H1 (cell line): Measurements from ENCODE around the gene MAFG. TPM values are rescaled to one million over a fixed set of nuclear protein-coding genes. Genes with fewer than 3 reads are reported as not detected.

ENCODE experiments used
- ASH2L ChIP-seq: fragments of 200-600, 300-600 bp; sonication (generic); IDR thresholded peaks from one replicate; pipeline ENCODE4 v1.7.1; 2017; ENCODE audit warnings: low read length
- BCL11A ChIP-seq, 2 experiments: IDR thresholded peaks; one replicate each; pipeline ENCODE4 v1.6.1; 2011; ENCODE audit warnings: low read depth in 2 of 2, low read length in 2 of 2, mild to moderate bottlenecking in 2 of 2
- EP300 ChIP-seq, 2 experiments: IDR thresholded peaks; 1 replicate in 1 of 2; 2 replicates in 1 of 2; pipeline ENCODE4 v1.6.1; 2011 to 2012; ENCODE audit warnings: low read depth in 2 of 2, low read length in 2 of 2, mild to moderate bottlenecking in 2 of 2, borderline replicate concordance in 1 of 2, inconsistent platforms in 1 of 2, moderate library complexity in 1 of 2
- GTF2F1 ChIP-seq: IDR thresholded peaks from 2 replicates; pipeline ENCODE4 v1.6.1; 2012; ENCODE audit warnings: low read depth, low read length, improper control_type of control experiment, borderline replicate concordance
- TBP ChIP-seq: IDR thresholded peaks from 2 replicates; pipeline ENCODE4 v1.6.1; 2011; ENCODE audit warnings: low read depth, low read length, improper control_type of control experiment
- TEAD4 ChIP-seq: IDR thresholded peaks from 2 replicates; pipeline ENCODE4 v1.6.1; 2012; ENCODE audit warnings: low read depth, low read length, inconsistent platforms, mixed read lengths
- ZNF274 ChIP-seq: IDR thresholded peaks from 2 replicates; pipeline ENCODE4 v1.7.0; 2012; ENCODE audit warnings: low read length, borderline replicate concordance; ENCODE audit errors: extremely low read depth
- polyA plus RNA-seq, 7 experiments: library from polyadenylated mRNA; depleted of rRNA in 3 of 7; stranded (reverse) in 5 of 7; unstranded in 2 of 7; fragments of >200 nt in 5 of 7; fragments of 200-250 nt in 2 of 7; gene quantifications; 1 replicate in 5 of 7; 2 replicates in 1 of 7; 4 replicates in 1 of 7; pipeline versions ENCODE4 v1.2.1 to v1.2.3, GENCODE V29; 2011 to 2013; ENCODE audit warnings: missing spikeins in 2 of 7, mixed read lengths in 2 of 7
- total RNA-seq: library from RNA; stranded (reverse); fragmentation: NEBNext Ultra II Directional; extraction: Animal tissue kit (Norgen Biotek cat#: 25700); gene quantifications from 2 replicates; pipeline ENCODE4 v1.2.1, GENCODE V29; 2021
- TF ChIP-seq, protein P1 (sequence below): fragments of 300-600 bp; sonication (generic); IDR thresholded peaks from 2 replicates; pipeline ENCODE4 v1.7.1; 2012; ENCODE audit warnings: low read length, moderate library complexity, mild to moderate bottlenecking, inconsistent platforms; ENCODE audit not compliant: insufficient replicate concordance
- TF ChIP-seq, protein P2 (sequence below): IDR thresholded peaks from 2 replicates; pipeline ENCODE4 v1.6.1; 2012; ENCODE audit warnings: inconsistent platforms

MAFG gene
- total and polyA plus RNA-seq, 2 of the 8 experiments (the other 6 are each of a cell fraction or from before 2014, with no cell fraction given): 25.5 to 26.9 TPM

DNA sequence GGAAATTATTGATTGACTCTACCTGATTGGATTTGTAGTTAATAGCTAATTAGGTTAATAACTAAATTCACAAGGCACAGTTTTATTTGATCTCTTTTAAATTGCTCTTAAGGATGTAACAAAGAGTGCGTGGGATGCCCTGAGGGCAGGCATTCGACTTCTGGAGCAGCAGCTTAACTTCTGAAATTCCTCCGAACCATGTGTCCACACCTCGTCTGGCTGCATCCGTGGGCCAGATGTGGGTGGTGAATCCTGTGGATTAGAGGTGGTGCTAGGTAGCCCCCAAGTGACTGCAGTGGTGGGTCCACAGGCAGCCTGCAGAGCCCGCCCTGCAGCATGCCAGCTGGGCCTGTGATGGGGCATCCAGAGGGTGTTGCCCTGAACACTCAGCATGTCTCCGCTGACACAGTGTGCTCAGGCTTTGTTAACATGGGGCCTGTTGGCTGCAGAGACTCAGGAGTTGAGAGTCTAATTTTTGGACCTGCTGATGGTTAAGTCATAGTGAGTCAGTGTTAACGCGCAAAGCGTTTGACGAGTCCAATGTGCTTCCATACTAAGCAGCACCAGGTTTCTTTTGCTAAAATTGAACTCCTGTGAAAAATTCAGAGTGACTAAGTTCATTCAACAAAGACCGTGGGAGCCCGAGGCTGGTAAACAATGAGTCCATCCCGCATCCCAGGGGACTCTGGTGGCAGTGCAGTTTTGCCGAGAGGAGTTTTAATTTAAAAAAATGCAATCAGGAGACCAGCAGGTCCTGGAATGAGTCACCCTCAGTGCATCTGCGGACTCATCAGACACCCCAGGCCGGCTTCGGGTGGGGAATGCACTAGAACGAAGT, 29.3 kb downstream of the MAFG start (continued):
- TF ChIP-seq, protein P1, sequence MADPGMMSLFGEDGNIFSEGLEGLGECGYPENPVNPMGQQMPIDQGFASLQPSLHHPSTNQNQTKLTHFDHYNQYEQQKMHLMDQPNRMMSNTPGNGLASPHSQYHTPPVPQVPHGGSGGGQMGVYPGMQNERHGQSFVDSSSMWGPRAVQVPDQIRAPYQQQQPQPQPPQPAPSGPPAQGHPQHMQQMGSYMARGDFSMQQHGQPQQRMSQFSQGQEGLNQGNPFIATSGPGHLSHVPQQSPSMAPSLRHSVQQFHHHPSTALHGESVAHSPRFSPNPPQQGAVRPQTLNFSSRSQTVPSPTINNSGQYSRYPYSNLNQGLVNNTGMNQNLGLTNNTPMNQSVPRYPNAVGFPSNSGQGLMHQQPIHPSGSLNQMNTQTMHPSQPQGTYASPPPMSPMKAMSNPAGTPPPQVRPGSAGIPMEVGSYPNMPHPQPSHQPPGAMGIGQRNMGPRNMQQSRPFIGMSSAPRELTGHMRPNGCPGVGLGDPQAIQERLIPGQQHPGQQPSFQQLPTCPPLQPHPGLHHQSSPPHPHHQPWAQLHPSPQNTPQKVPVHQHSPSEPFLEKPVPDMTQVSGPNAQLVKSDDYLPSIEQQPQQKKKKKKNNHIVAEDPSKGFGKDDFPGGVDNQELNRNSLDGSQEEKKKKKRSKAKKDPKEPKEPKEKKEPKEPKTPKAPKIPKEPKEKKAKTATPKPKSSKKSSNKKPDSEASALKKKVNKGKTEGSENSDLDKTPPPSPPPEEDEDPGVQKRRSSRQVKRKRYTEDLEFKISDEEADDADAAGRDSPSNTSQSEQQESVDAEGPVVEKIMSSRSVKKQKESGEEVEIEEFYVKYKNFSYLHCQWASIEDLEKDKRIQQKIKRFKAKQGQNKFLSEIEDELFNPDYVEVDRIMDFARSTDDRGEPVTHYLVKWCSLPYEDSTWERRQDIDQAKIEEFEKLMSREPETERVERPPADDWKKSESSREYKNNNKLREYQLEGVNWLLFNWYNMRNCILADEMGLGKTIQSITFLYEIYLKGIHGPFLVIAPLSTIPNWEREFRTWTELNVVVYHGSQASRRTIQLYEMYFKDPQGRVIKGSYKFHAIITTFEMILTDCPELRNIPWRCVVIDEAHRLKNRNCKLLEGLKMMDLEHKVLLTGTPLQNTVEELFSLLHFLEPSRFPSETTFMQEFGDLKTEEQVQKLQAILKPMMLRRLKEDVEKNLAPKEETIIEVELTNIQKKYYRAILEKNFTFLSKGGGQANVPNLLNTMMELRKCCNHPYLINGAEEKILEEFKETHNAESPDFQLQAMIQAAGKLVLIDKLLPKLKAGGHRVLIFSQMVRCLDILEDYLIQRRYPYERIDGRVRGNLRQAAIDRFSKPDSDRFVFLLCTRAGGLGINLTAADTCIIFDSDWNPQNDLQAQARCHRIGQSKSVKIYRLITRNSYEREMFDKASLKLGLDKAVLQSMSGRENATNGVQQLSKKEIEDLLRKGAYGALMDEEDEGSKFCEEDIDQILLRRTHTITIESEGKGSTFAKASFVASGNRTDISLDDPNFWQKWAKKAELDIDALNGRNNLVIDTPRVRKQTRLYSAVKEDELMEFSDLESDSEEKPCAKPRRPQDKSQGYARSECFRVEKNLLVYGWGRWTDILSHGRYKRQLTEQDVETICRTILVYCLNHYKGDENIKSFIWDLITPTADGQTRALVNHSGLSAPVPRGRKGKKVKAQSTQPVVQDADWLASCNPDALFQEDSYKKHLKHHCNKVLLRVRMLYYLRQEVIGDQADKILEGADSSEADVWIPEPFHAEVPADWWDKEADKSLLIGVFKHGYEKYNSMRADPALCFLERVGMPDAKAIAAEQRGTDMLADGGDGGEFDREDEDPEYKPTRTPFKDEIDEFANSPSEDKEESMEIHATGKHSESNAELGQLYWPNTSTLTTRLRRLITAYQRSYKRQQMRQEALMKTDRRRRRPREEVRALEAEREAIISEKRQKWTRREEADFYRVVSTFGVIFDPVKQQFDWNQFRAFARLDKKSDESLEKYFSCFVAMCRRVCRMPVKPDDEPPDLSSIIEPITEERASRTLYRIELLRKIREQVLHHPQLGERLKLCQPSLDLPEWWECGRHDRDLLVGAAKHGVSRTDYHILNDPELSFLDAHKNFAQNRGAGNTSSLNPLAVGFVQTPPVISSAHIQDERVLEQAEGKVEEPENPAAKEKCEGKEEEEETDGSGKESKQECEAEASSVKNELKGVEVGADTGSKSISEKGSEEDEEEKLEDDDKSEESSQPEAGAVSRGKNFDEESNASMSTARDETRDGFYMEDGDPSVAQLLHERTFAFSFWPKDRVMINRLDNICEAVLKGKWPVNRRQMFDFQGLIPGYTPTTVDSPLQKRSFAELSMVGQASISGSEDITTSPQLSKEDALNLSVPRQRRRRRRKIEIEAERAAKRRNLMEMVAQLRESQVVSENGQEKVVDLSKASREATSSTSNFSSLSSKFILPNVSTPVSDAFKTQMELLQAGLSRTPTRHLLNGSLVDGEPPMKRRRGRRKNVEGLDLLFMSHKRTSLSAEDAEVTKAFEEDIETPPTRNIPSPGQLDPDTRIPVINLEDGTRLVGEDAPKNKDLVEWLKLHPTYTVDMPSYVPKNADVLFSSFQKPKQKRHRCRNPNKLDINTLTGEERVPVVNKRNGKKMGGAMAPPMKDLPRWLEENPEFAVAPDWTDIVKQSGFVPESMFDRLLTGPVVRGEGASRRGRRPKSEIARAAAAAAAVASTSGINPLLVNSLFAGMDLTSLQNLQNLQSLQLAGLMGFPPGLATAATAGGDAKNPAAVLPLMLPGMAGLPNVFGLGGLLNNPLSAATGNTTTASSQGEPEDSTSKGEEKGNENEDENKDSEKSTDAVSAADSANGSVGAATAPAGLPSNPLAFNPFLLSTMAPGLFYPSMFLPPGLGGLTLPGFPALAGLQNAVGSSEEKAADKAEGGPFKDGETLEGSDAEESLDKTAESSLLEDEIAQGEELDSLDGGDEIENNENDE: no peak
- no peak for TF ChIP-seq TEAD4
- TF ChIP-seq, protein P2, sequence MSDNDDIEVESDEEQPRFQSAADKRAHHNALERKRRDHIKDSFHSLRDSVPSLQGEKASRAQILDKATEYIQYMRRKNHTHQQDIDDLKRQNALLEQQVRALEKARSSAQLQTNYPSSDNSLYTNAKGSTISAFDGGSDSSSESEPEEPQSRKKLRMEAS: no peak
- no peak for TF ChIP-seq TBP
- TF ChIP-seq ASH2L: no peak
- no peak for TF ChIP-seq BCL11A (IDR thresholded peaks at IDR 0.05; ENCODE audit: low read depth in 2 of 2, low read length in 2 of 2)
- no peak for TF ChIP-seq ZNF274
- TF ChIP-seq EP300 (IDR thresholded peaks at IDR 0.05; ENCODE audit: borderline replicate concordance in 1 of 2, low read depth in 2 of 2, low read length in 2 of 2): no peak
- TF ChIP-seq GTF2F1: no peak
